Osteocyte (in vitro differentiated cells): ENCODE results near the gene IRF9. TPM values are rescaled to one million over a fixed set of nuclear protein-coding genes. Genes with fewer than 3 reads are reported as not detected.

Experiments used
- DNase-seq: peaks from one replicate; pipeline ENCODE4 v3.0.0; 2021; ENCODE audit warnings: mixed read lengths; ENCODE audit not compliant: unreplicated experiment; ENCODE audit errors: extremely low spot score
- H3K27ac Mint-ChIP-seq: one replicate; pipeline ENCODE4 v1.8.0; 2021; ENCODE audit warnings: mild to moderate bottlenecking, mixed read lengths; ENCODE audit not compliant: unreplicated experiment
- H3K27me3 Mint-ChIP-seq: one replicate; pipeline ENCODE4 v1.8.0; 2021; ENCODE audit warnings: mixed read lengths; ENCODE audit not compliant: unreplicated experiment
- H3K36me3 Mint-ChIP-seq: one replicate; pipeline ENCODE4 v1.8.0; 2021; ENCODE audit warnings: mixed read lengths; ENCODE audit not compliant: unreplicated experiment
- H3K4me1 Mint-ChIP-seq: one replicate; pipeline ENCODE4 v1.8.0; 2021; ENCODE audit warnings: mixed read lengths; ENCODE audit not compliant: unreplicated experiment
- H3K4me3 Mint-ChIP-seq: one replicate; pipeline ENCODE4 v1.8.0; 2021; ENCODE audit warnings: mild to moderate bottlenecking, moderate library complexity, mixed read lengths; ENCODE audit not compliant: unreplicated experiment
- H3K9me3 Mint-ChIP-seq: one replicate; pipeline ENCODE4 v1.8.0; 2021; ENCODE audit warnings: mixed read lengths; ENCODE audit not compliant: unreplicated experiment
- CTCF ChIP-seq: fragments of 200-600 bp; sonication (generic); IDR thresholded peaks from 2 replicates; pipeline ENCODE4 v1.5.0; 2021; ENCODE audit warnings: antibody characterized with exemption, mild to moderate bottlenecking, moderate library complexity
- total RNA-seq: library from RNA; stranded (reverse); gene quantifications from 2 replicates; pipeline ENCODE4 v1.2.1, GENCODE V29; 2021

IRF9 gene
- total RNA-seq, 1 donor from 2014 or later, result 58.9 TPM

DNA sequence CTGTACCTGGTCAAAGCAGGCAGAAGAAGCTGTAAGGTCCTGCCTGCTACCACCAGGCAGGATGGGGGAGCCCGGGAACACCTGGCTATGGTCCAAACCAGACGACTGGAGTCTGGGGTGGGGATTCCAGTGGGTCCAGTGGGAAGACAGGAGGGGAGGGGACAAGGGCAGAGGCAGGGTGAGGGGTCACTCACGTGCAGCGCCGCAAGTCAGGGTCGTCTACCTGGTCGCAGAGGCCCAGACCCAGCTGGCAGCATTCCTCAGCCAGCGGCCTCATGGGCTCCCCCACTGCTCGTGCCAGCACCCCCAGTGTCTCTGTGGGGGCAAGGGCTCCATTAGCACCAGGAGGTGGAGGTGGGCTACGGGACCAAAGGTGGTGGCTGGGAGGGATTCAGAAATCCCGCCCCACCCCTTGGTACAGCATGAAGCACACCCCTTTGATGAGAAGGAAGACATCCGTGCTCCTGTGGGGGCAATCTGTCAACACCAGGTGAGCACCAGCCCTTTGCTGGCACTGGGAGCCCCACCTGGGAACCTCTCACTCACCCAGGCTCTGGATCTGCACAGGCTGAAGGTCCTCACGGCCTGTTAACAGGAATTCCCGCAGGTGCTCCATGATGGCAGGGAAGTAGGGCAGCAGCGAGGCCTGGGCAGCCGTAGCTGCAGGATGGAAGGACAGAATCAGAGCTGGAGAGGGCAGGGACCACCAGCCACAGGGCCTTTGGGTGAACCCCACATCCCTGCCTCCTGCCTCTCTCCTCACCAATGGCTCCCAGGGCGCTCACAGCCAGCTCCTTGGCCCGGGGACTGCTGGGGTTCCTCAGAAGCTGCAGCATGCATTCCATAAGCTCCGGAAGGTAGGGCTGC, 23.3 kb downstream of the IRF9 start:
- no peak overlapping the region for H3K4me3 Mint-ChIP-seq
- no peaks in the 10 kb centered on the region for H3K9me3 Mint-ChIP-seq
- no peaks in the 10 kb centered on the region for H3K27me3 Mint-ChIP-seq
- TF ChIP-seq CTCF, result no peak
- no peak overlapping the region for H3K27ac Mint-ChIP-seq
- peaks cover 15% of the 10 kb centered on the region for H3K36me3 Mint-ChIP-seq
- peaks cover 21% of the 10 kb centered on the region for H3K4me1 Mint-ChIP-seq
- DNase-seq, result no peak

DNA sequence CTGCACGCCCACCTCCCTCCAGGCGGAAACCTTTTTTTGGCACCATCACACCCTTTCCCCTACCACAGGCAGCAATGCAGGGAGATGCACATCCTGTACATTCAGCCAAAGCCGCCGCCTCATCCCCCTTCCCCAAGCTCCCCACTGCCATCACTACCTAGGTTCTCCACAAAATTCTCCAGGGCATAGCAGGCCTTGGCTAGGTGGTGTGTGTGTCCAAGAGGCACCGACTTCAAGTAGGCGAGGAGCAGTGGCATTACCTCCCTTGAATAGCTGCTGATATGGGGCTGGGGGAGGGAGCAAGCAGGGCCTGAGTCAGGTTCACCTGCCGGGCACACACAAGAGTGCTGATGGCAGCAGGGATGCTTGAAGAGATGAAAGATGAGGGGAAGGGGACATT, 24.0 kb downstream of the IRF9 start:
- no peak for TF ChIP-seq CTCF
- H3K27me3 Mint-ChIP-seq, result no peaks in the 10 kb centered on the region
- DNase-seq, result no peak
- H3K36me3 Mint-ChIP-seq, result peaks cover 10% of the 10 kb centered on the region
- H3K27ac Mint-ChIP-seq, result no peak overlapping the region
- peaks cover 21% of the 10 kb centered on the region for H3K4me1 Mint-ChIP-seq
- no peaks in the 10 kb centered on the region for H3K9me3 Mint-ChIP-seq
- no peak overlapping the region for H3K4me3 Mint-ChIP-seq

- H3K4me1 Mint-ChIP-seq, result peaks cover 21% of the 10 kb centered on the region
- H3K9me3 Mint-ChIP-seq, result no peaks in the 10 kb centered on the region
- no peak overlapping the region for H3K27ac Mint-ChIP-seq
- DNase-seq, result no peak
- no peak overlapping the region for H3K4me3 Mint-ChIP-seq
- H3K27me3 Mint-ChIP-seq, result no peaks in the 10 kb centered on the region
- no peak for TF ChIP-seq CTCF
- peaks cover 9% of the 10 kb centered on the region for H3K36me3 Mint-ChIP-seq
These were observed 24.7 kb downstream of the IRF9 start for GRCh38 chr14:24185741-24186140.

GRCh38 chr14:24186831-24187538, 25.9 kb downstream of the IRF9 start:
- Mint-ChIP-seq H3K4me3 (peak overlapping the region; percentile 87), H3K36me3 (peaks cover 12% of the 10 kb centered on the region), H3K27me3 (no peaks in the 10 kb centered on the region), H3K27ac (no peak overlapping the region), H3K4me1 (peaks cover 21% of the 10 kb centered on the region), H3K9me3 (no peaks in the 10 kb centered on the region)
- DNase-seq, result no peak
- no peak for TF ChIP-seq CTCF

- Mint-ChIP-seq H3K9me3 (no peaks in the 10 kb centered on the region), H3K27me3 (no peaks in the 10 kb centered on the region), H3K36me3 (peaks cover 14% of the 10 kb centered on the region), H3K4me1 (peaks cover 23% of the 10 kb centered on the region), H3K4me3 (peak overlapping the region; percentile 87), H3K27ac (peak overlapping the region; percentile 89)
- no peak for TF ChIP-seq CTCF
- DNase-seq, result no peak
These were observed 26.5 kb downstream of the IRF9 start for GRCh38 chr14:24187539-24187915.
